Measurements from ENCODE around the gene CPZ.

The CPZ gene

GRCh38 chr4:8656711-8657380 lies 64.3 kb downstream of the CPZ start:
- H3K18ac ChIP-seq (ENCODE audit: low read length), result no peak overlapping the region
- WGBS (ENCODE audit: extremely low coverage, insufficient coverage, insufficient read length), result no CpG with 5 or more reads among the region's 17 CpGs
- no peaks in the 10 kb centered on the region for H3K79me1 ChIP-seq (ENCODE audit: low read length)
- no peak overlapping the region for H3K9ac ChIP-seq (ENCODE audit: low read length)
- no peak overlapping the region for H4K91ac ChIP-seq (ENCODE audit: low read depth, low read length)
- H3K36me3 ChIP-seq (ENCODE audit: control insufficient read depth in 1 of 2, insufficient read depth in 2 of 2, low read length in 2 of 2), result no peaks in the 10 kb centered on the region
- H3K27ac ChIP-seq (ENCODE audit: low read depth, low read length), result no peak overlapping the region
- no peak overlapping the region for H2AFZ ChIP-seq (ENCODE audit: insufficient read depth, low read length, poor library complexity)
- no peaks in the 10 kb centered on the region for H3K27me3 ChIP-seq (ENCODE audit: insufficient read depth, low read length)
- DNase-seq, result no peak
- H2BK120ac ChIP-seq (ENCODE audit: insufficient read depth, low read length, poor library complexity), result no peak overlapping the region
- H3K9me3 ChIP-seq (ENCODE audit: insufficient read depth, low read depth, low read length), result no peaks in the 10 kb centered on the region
- H4K12ac ChIP-seq (ENCODE audit: low read depth, low read length), result no peak overlapping the region
- no peak overlapping the region for H4K8ac ChIP-seq (ENCODE audit: low read depth, low read length)
- no peak overlapping the region for H3K4ac ChIP-seq (ENCODE audit: low read depth, low read length)
- H2BK5ac ChIP-seq (ENCODE audit: low read depth, low read length, poor library complexity), result no peak overlapping the region
- H3K4me3 ChIP-seq (ENCODE audit: low read depth, low read length), result no peak overlapping the region
- no peak overlapping the region for H2AK5ac ChIP-seq (ENCODE audit: low read length)
- H2BK12ac ChIP-seq (ENCODE audit: low read length), result no peak overlapping the region
- H3K4me2 ChIP-seq (ENCODE audit: low read length), result no peak overlapping the region
- H3K4me1 ChIP-seq (ENCODE audit: control insufficient read depth in 1 of 2, insufficient read depth in 2 of 2, low read length in 2 of 2), result peaks cover 0 to 2% of the 10 kb centered on the region in 2 experiments
- no peak overlapping the region for H3K23ac ChIP-seq (ENCODE audit: low read length)
- H3K79me2 ChIP-seq (ENCODE audit: control insufficient read depth, insufficient read depth, low read length, poor library complexity), result no peaks in the 10 kb centered on the region
- no peak overlapping the region for H3K14ac ChIP-seq (ENCODE audit: low read length)

GRCh38 chr4:8657381-8658088 lies 65.0 kb downstream of the CPZ start:
- Histone ChIP-seq H3K9me3 (ENCODE audit: insufficient read depth, low read depth, low read length) (no peaks in the 10 kb centered on the region), H3K27ac (ENCODE audit: low read depth, low read length) (no peak overlapping the region), H3K4me3 (ENCODE audit: low read depth, low read length) (no peak overlapping the region), H3K4ac (ENCODE audit: low read depth, low read length) (no peak overlapping the region), H3K79me2 (ENCODE audit: control insufficient read depth, insufficient read depth, low read length, poor library complexity) (no peaks in the 10 kb centered on the region), H3K23ac (ENCODE audit: low read length) (no peak overlapping the region), H3K18ac (ENCODE audit: low read length) (no peak overlapping the region), H4K12ac (ENCODE audit: low read depth, low read length) (no peak overlapping the region), H3K9ac (ENCODE audit: low read length) (no peak overlapping the region), H4K8ac (ENCODE audit: low read depth, low read length) (no peak overlapping the region), H3K4me1 (ENCODE audit: control insufficient read depth in 1 of 2, insufficient read depth in 2 of 2, low read length in 2 of 2) (peaks cover 0 to 2% of the 10 kb centered on the region in 2 experiments), H3K79me1 (ENCODE audit: low read length) (no peaks in the 10 kb centered on the region), H2BK5ac (ENCODE audit: low read depth, low read length, poor library complexity) (no peak overlapping the region), H3K14ac (ENCODE audit: low read length) (no peak overlapping the region), H2AFZ (ENCODE audit: insufficient read depth, low read length, poor library complexity) (no peak overlapping the region), H3K4me2 (ENCODE audit: low read length) (no peak overlapping the region), H2BK120ac (ENCODE audit: insufficient read depth, low read length, poor library complexity) (no peak overlapping the region), H3K36me3 (ENCODE audit: control insufficient read depth in 1 of 2, insufficient read depth in 2 of 2, low read length in 2 of 2) (no peaks in the 10 kb centered on the region), H3K27me3 (ENCODE audit: insufficient read depth, low read length) (no peaks in the 10 kb centered on the region), H2BK12ac (ENCODE audit: low read length) (no peak overlapping the region), H4K91ac (ENCODE audit: low read depth, low read length) (no peak overlapping the region), H2AK5ac (ENCODE audit: low read length) (no peak overlapping the region)
- no peak for DNase-seq
- no CpG with 5 or more reads among the region's 11 CpGs for WGBS (ENCODE audit: extremely low coverage, insufficient coverage, insufficient read length)

GRCh38 chr4:8662776-8663175 lies 70.2 kb downstream of the CPZ start:
- WGBS (ENCODE audit: extremely low coverage, insufficient coverage, insufficient read length), result no CpG with 5 or more reads among the region's 9 CpGs
- H3K9ac ChIP-seq (ENCODE audit: low read length), result no peak overlapping the region
- H3K4me3 ChIP-seq (ENCODE audit: low read depth, low read length), result no peak overlapping the region
- no peaks in the 10 kb centered on the region for H3K27me3 ChIP-seq (ENCODE audit: insufficient read depth, low read length)
- no peak for DNase-seq
- no peak overlapping the region for H4K91ac ChIP-seq (ENCODE audit: low read depth, low read length)
- no peaks in the 10 kb centered on the region for H3K36me3 ChIP-seq (ENCODE audit: control insufficient read depth in 1 of 2, insufficient read depth in 2 of 2, low read length in 2 of 2)
- H4K12ac ChIP-seq (ENCODE audit: low read depth, low read length), result no peak overlapping the region
- peaks cover 2% of the 10 kb centered on the region for H3K9me3 ChIP-seq (ENCODE audit: insufficient read depth, low read depth, low read length)
- H3K4ac ChIP-seq (ENCODE audit: low read depth, low read length), result no peak overlapping the region
- no peak overlapping the region for H3K14ac ChIP-seq (ENCODE audit: low read length)
- H2AK5ac ChIP-seq (ENCODE audit: low read length), result no peak overlapping the region
- no peak overlapping the region for H3K23ac ChIP-seq (ENCODE audit: low read length)
- H3K79me1 ChIP-seq (ENCODE audit: low read length), result no peaks in the 10 kb centered on the region
- H3K79me2 ChIP-seq (ENCODE audit: control insufficient read depth, insufficient read depth, low read length, poor library complexity), result no peaks in the 10 kb centered on the region
- no peak overlapping the region for H3K4me2 ChIP-seq (ENCODE audit: low read length)
- H3K27ac ChIP-seq (ENCODE audit: low read depth, low read length), result no peak overlapping the region
- no peak overlapping the region for H3K18ac ChIP-seq (ENCODE audit: low read length)
- H4K8ac ChIP-seq (ENCODE audit: low read depth, low read length), result no peak overlapping the region
- H2BK12ac ChIP-seq (ENCODE audit: low read length), result no peak overlapping the region
- no peak overlapping the region for H2BK120ac ChIP-seq (ENCODE audit: insufficient read depth, low read length, poor library complexity)
- peaks cover 0 to under 1% of the 10 kb centered on the region in 2 experiments for H3K4me1 ChIP-seq (ENCODE audit: control insufficient read depth in 1 of 2, insufficient read depth in 2 of 2, low read length in 2 of 2)
- H2BK5ac ChIP-seq (ENCODE audit: low read depth, low read length, poor library complexity), result no peak overlapping the region
- H2AFZ ChIP-seq (ENCODE audit: insufficient read depth, low read length, poor library complexity), result no peak overlapping the region

DNA sequence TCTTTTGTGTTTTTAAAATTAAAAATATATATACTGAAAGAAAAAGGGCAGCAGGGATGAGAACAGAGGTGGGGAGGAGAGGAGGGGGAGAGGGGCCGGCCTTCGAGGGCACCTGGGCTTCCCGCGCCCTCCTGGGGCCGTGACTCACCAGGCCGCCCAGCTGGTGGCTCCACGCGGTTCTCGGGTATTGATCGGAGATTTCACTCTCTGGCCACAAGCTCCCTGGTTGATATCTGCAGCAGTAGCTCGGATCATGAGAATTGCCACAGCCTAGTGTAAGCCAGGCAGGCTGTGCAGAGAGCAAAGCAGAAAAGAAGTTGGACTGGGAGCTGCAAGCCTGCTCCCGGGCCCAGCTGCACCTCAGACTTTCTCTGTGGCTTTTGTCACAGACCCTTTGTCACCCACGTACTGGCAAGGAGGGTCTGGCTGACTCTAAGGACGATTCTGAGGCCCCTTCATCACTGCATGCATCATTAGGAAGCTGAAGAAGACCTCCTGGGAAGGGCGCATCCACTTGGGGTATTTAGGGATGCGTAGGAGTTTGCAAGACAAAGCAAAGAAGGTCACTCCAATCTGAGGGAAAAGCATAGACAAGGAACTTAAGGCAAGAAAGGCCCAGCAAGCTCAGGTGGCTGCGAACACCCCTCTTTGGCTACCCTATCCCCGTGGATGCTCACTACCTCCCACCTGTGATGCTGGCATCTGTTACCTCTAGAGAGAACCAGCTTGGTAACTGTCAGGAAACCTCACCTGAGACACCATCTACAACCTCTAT lies 71.7 kb downstream of the CPZ start:
- H4K91ac ChIP-seq (ENCODE audit: low read depth, low read length), result no peak overlapping the region
- H4K12ac ChIP-seq (ENCODE audit: low read depth, low read length), result no peak overlapping the region
- H3K23ac ChIP-seq (ENCODE audit: low read length), result no peak overlapping the region
- H3K18ac ChIP-seq (ENCODE audit: low read length), result no peak overlapping the region
- no peak overlapping the region for H2BK12ac ChIP-seq (ENCODE audit: low read length)
- H3K27me3 ChIP-seq (ENCODE audit: insufficient read depth, low read length), result no peaks in the 10 kb centered on the region
- H3K4ac ChIP-seq (ENCODE audit: low read depth, low read length), result no peak overlapping the region
- H2AK5ac ChIP-seq (ENCODE audit: low read length), result no peak overlapping the region
- no peak overlapping the region for H3K27ac ChIP-seq (ENCODE audit: low read depth, low read length)
- H3K9me3 ChIP-seq (ENCODE audit: insufficient read depth, low read depth, low read length), result peaks cover 2% of the 10 kb centered on the region
- H2BK120ac ChIP-seq (ENCODE audit: insufficient read depth, low read length, poor library complexity), result no peak overlapping the region
- H3K9ac ChIP-seq (ENCODE audit: low read length), result no peak overlapping the region
- H3K79me2 ChIP-seq (ENCODE audit: control insufficient read depth, insufficient read depth, low read length, poor library complexity), result no peaks in the 10 kb centered on the region
- DNase-seq, result no peak
- no peak overlapping the region for H2BK5ac ChIP-seq (ENCODE audit: low read depth, low read length, poor library complexity)
- no peak overlapping the region for H2AFZ ChIP-seq (ENCODE audit: insufficient read depth, low read length, poor library complexity)
- no peak overlapping the region for H3K4me3 ChIP-seq (ENCODE audit: low read depth, low read length)
- WGBS (ENCODE audit: extremely low coverage, insufficient coverage, insufficient read length), result no CpG with 5 or more reads among the region's 18 CpGs
- no peak overlapping the region for H4K8ac ChIP-seq (ENCODE audit: low read depth, low read length)
- no peak overlapping the region for H3K4me2 ChIP-seq (ENCODE audit: low read length)
- H3K79me1 ChIP-seq (ENCODE audit: low read length), result no peaks in the 10 kb centered on the region
- H3K4me1 ChIP-seq (ENCODE audit: control insufficient read depth in 1 of 2, insufficient read depth in 2 of 2, low read length in 2 of 2), result no peaks in the 10 kb centered on the region
- H3K14ac ChIP-seq (ENCODE audit: low read length), result no peak overlapping the region
- no peaks in the 10 kb centered on the region for H3K36me3 ChIP-seq (ENCODE audit: control insufficient read depth in 1 of 2, insufficient read depth in 2 of 2, low read length in 2 of 2)

All from trophoblast cell (in vitro differentiated cells and primary cell).